GM10248 (cell line): ENCODE results near the gene LTBR.

Source experiments
- CTCF ChIA-PET: fragments of 300-600 bp; sonication (Branson Sonifier 250); formaldehyde crosslinking; extraction: SDS; loops from one replicate; lab custom pipeline; 2021; ENCODE audit warnings: antibody characterized with exemption; lab: Yijun Ruan, JAX
- POLR2A ChIA-PET: fragments of 350-650 bp; sonication (Branson Sonifier 250); formaldehyde crosslinking; extraction: SDS; loops from one replicate; lab custom pipeline; 2020; ENCODE audit warnings: antibody characterized with exemption; lab: Yijun Ruan, JAX
- DNase-seq: peaks from one replicate; pipeline ENCODE4 v3.0.0; 2012; ENCODE audit errors: extremely low spot score
- CTCF ChIP-seq: IDR thresholded peaks from 2 replicates; pipeline ENCODE4 v1.5.1; 2012; ENCODE audit warnings: mild to moderate bottlenecking, low read depth; ENCODE audit errors: extremely low read depth, missing control alignments, control extremely low read depth

The LTBR gene

GRCh38 chr12:6396031-6396430 is 12.1 kb downstream of the LTBR start:
- CTCF ChIA-PET = no interaction called here
- POLR2A ChIA-PET = no interaction called here
- DNase-seq = no peak
- TF ChIP-seq CTCF = no peak

GRCh38 chr12:6399884-6400644 is 16.1 kb downstream of the LTBR start:
- no peak for DNase-seq

GRCh38 chr12:6404390-6404789 is 20.4 kb downstream of the LTBR start:
- ChIA-PET CTCF (interaction anchor here (1.1 kb wide), 1 partner anchor 15 kb away, joined by 4 read pairs; no protein-coding TSS in a partner anchor), POLR2A (no interaction called here)
- no peak for DNase-seq
- TF ChIP-seq CTCF = no peak

More at GRCh38 chr12:6399884-6400644, 16.1 kb downstream of the LTBR start:
- TF ChIP-seq CTCF = no peak
- ChIA-PET POLR2A (no interaction called here), CTCF (no interaction called here)

GRCh38 chr12:6405963-6406362 is 22.0 kb downstream of the LTBR start:
- no peak for DNase-seq
- ChIA-PET CTCF (no interaction called here), POLR2A (no interaction called here)
- TF ChIP-seq CTCF = no peak

GRCh38 chr12:6407236-6407954 is 23.4 kb downstream of the LTBR start:
- ChIA-PET CTCF (no interaction called here), POLR2A (no interaction called here)
- no peak for DNase-seq
- TF ChIP-seq CTCF = no peak

GRCh38 chr12:6416596-6416995 is 32.6 kb downstream of the LTBR start:
- no peak for DNase-seq
- no peak for TF ChIP-seq CTCF
- CTCF ChIA-PET = interaction anchor here (1.1 to 5.2 kb wide), 5 partner anchors 15 to 121 kb away, joined by 3 to 18 read pairs (median 4); no protein-coding TSS in a partner anchor
- POLR2A ChIA-PET = interaction anchor here (0.6 kb wide), 1 partner anchor 118 kb away, joined by 3 read pairs; the partner anchor contains the start of gene GAPDH
